H9 (cell line): ENCODE data around the gene SLC25A36. TPM values are rescaled to one million over a fixed set of nuclear protein-coding genes. Genes with fewer than 3 reads are reported as not detected.

Experiments used
- DNase-seq: peaks from one replicate; pipeline ENCODE4 v3.0.0-alpha.2; 2017
- H2AFZ ChIP-seq: one replicate; pipeline ENCODE4 v1.6.1; 2013; ENCODE audit warnings: mild to moderate bottlenecking, low read length, control low read depth, moderate library complexity
- H2AK5ac ChIP-seq: 2 replicates; pipeline ENCODE4 v1.6.1; 2013; ENCODE audit warnings: low read length, control low read depth, mixed read lengths; ENCODE audit not compliant: insufficient read length
- H2BK120ac ChIP-seq: one replicate; pipeline ENCODE4 v1.6.1; 2013; ENCODE audit warnings: low read depth, mild to moderate bottlenecking, low read length, control low read depth, inconsistent platforms; ENCODE audit not compliant: poor library complexity, severe bottlenecking
- H2BK12ac ChIP-seq: 2 replicates; pipeline ENCODE4 v1.6.1; 2013; ENCODE audit warnings: low read length, control low read depth, mixed read lengths, low read depth; ENCODE audit not compliant: insufficient read length
- H2BK15ac ChIP-seq: 2 replicates; pipeline ENCODE4 v1.6.1; 2013; ENCODE audit warnings: low read depth, low read length, control low read depth
- H2BK20ac ChIP-seq: one replicate; pipeline ENCODE4 v1.6.1; 2013; ENCODE audit warnings: low read depth, mild to moderate bottlenecking, low read length, control low read depth, inconsistent platforms; ENCODE audit not compliant: poor library complexity, severe bottlenecking
- H2BK5ac ChIP-seq: 2 replicates; pipeline ENCODE4 v1.6.1; 2013; ENCODE audit warnings: low read length, control low read depth, mixed read lengths; ENCODE audit not compliant: insufficient read length
- H3K14ac ChIP-seq: 2 replicates; pipeline ENCODE4 v1.6.1; 2013; ENCODE audit warnings: low read length, control low read depth; ENCODE audit not compliant: insufficient read depth
- H3K18ac ChIP-seq: 2 replicates; pipeline ENCODE4 v1.6.1; 2013; ENCODE audit warnings: low read depth, mild to moderate bottlenecking, mixed read lengths, low read length, control low read depth; ENCODE audit not compliant: insufficient read length
- H3K23ac ChIP-seq: 2 replicates; pipeline ENCODE4 v1.6.1; 2013; ENCODE audit warnings: low read length, control low read depth, mixed read lengths, low read depth; ENCODE audit not compliant: insufficient read length
- H3K23me2 ChIP-seq: 2 replicates; pipeline ENCODE4 v1.6.1; 2013; ENCODE audit warnings: low read depth, mild to moderate bottlenecking, mixed read lengths, low read length, control low read depth; ENCODE audit not compliant: insufficient read length, poor library complexity, severe bottlenecking
- H3K27ac ChIP-seq: 2 replicates; pipeline ENCODE4 v1.5.1; 2013; ENCODE audit warnings: low read length, control low read depth, mixed read lengths, low read depth; ENCODE audit not compliant: insufficient read length
- H3K27me3 ChIP-seq: 2 replicates; pipeline ENCODE4 v1.6.1; 2013; ENCODE audit warnings: low read length, control low read depth, inconsistent platforms; ENCODE audit not compliant: insufficient read depth
- H3K4ac ChIP-seq: 2 replicates; pipeline ENCODE4 v1.6.1; 2013; ENCODE audit warnings: low read depth, mild to moderate bottlenecking, control low read depth, inconsistent platforms, low read length, moderate library complexity
- H3K4me1 ChIP-seq: 2 replicates; pipeline ENCODE4 v1.6.1; 2013; ENCODE audit warnings: low read length, control low read depth, inconsistent platforms; ENCODE audit not compliant: insufficient read depth
- H3K4me2 ChIP-seq: 2 replicates; pipeline ENCODE4 v1.6.1; 2013; ENCODE audit warnings: low read length, control low read depth, mixed read lengths; ENCODE audit not compliant: insufficient read length, insufficient read depth
- H3K56ac ChIP-seq: 2 replicates; pipeline ENCODE4 v1.6.1; 2013; ENCODE audit warnings: low read depth, mild to moderate bottlenecking, mixed read lengths, low read length, control low read depth; ENCODE audit not compliant: insufficient read length
- H3K79me1 ChIP-seq: 2 replicates; pipeline ENCODE4 v1.6.1; 2013; ENCODE audit warnings: low read depth, mild to moderate bottlenecking, moderate library complexity, low read length, control low read depth, inconsistent platforms; ENCODE audit not compliant: insufficient read depth, poor library complexity, severe bottlenecking
- H3K79me2 ChIP-seq: 2 replicates; pipeline ENCODE4 v1.6.1; 2013; ENCODE audit warnings: low read length, control low read depth, inconsistent platforms; ENCODE audit not compliant: insufficient read depth
- H3K9ac ChIP-seq: 2 replicates; pipeline ENCODE4 v1.6.1; 2013; ENCODE audit warnings: low read length, control low read depth, mixed read lengths; ENCODE audit not compliant: insufficient read length; ENCODE audit errors: extremely low read depth
- H3K9me3 ChIP-seq: one replicate; pipeline ENCODE4 v1.6.1; 2013; ENCODE audit warnings: low read depth, low read length, inconsistent platforms; ENCODE audit not compliant: control insufficient read depth
- H3T11ph ChIP-seq: one replicate; pipeline ENCODE4 v1.6.1; 2013; ENCODE audit warnings: mild to moderate bottlenecking, low read length, control low read depth, inconsistent platforms
- H4K20me1 ChIP-seq: one replicate; pipeline ENCODE4 v1.6.1; 2013; ENCODE audit not compliant: control insufficient read depth, insufficient read length, insufficient read depth
- H4K5ac ChIP-seq: 2 replicates; pipeline ENCODE4 v1.6.1; 2013; ENCODE audit warnings: low read depth, mild to moderate bottlenecking, mixed read lengths, low read length, control low read depth; ENCODE audit not compliant: insufficient read length
- H4K8ac ChIP-seq: replicated peaks from 2 replicates; pipeline ENCODE4 v1.6.1; 2013; ENCODE audit warnings: low read length, control low read depth, mixed read lengths, low read depth; ENCODE audit not compliant: insufficient read length
- H4K91ac ChIP-seq: 2 replicates; pipeline ENCODE4 v1.6.1; 2013; ENCODE audit warnings: low read depth, mild to moderate bottlenecking, moderate library complexity, mixed read lengths, low read length, control low read depth; ENCODE audit not compliant: insufficient read length
- H3K27ac Mint-ChIP-seq, 3 experiments: 2 replicates in 2 of 3; 3 replicates in 1 of 3; pipeline ENCODE4 v1.8.0; 2020 to 2021; ENCODE audit warnings: mixed read lengths in 3 of 3, mild to moderate bottlenecking in 1 of 3, moderate library complexity in 1 of 3
- H3K27me3 Mint-ChIP-seq: 2 replicates; pipeline ENCODE4 v1.8.0; 2021; ENCODE audit warnings: low read depth, mild to moderate bottlenecking, moderate library complexity, mixed read lengths
- H3K36me3 Mint-ChIP-seq, 3 experiments: 2 replicates in 2 of 3; 3 replicates in 1 of 3; pipeline ENCODE4 v1.8.0; 2020 to 2021; ENCODE audit warnings: low read depth in 3 of 3, mixed read lengths in 3 of 3; ENCODE audit not compliant: insufficient read depth in 1 of 3
- H3K4me1 Mint-ChIP-seq, 2 experiments: 2 replicates each; pipeline ENCODE4 v1.8.0; 2020; ENCODE audit warnings: mixed read lengths in 2 of 2
- H3K4me3 Mint-ChIP-seq, 2 experiments: 2 replicates in 1 of 2; 3 replicates in 1 of 2; pipeline ENCODE4 v1.8.0; 2020 to 2021; ENCODE audit warnings: mild to moderate bottlenecking in 2 of 2, mixed read lengths in 2 of 2, moderate library complexity in 1 of 2
- H3K9me3 Mint-ChIP-seq, 2 experiments: 2 replicates in 1 of 2; 3 replicates in 1 of 2; pipeline ENCODE4 v1.8.0; 2020; ENCODE audit warnings: mild to moderate bottlenecking in 2 of 2, mixed read lengths in 2 of 2, moderate library complexity in 1 of 2
- total RNA-seq: library from RNA; stranded (reverse); gene quantifications from 2 replicates; pipeline ENCODE4 v1.2.1, GENCODE V29; 2021
- TF ChIP-seq, protein P1 (sequence below): fragments of 200-600 bp; sonication (generic); conservative IDR thresholded peaks from 3 replicates; pipeline ENCODE4 v1.8.0; 2021; ENCODE audit warnings: antibody characterized with exemption, mild to moderate bottlenecking

SLC25A36 gene
- total RNA-seq, 1 experiment from 2014 or later = 70.0 TPM

GRCh38 chr3:140902791-140903190 lies 38.8 kb upstream of the SLC25A36 start:
- DNase-seq = no peak
- Histone ChIP-seq H3K23me2 (no peaks in the 10 kb centered on the region), H3K9ac (no peak overlapping the region), H3K27me3 (no peaks in the 10 kb centered on the region), H4K20me1 (no peaks in the 10 kb centered on the region), H3T11ph (no peak overlapping the region), H2BK20ac (no peak overlapping the region), H3K4me2 (no peak overlapping the region), H2AFZ (no peak overlapping the region), H3K56ac (no peak overlapping the region), H3K9me3 (no peaks in the 10 kb centered on the region), H4K91ac (no peak overlapping the region), H3K23ac (no peak overlapping the region), H2AK5ac (no peak overlapping the region), H3K79me1 (no peaks in the 10 kb centered on the region), H4K5ac (no peak overlapping the region), H2BK15ac (no peak overlapping the region), H3K4me1 (no peaks in the 10 kb centered on the region), H3K27ac (no peak overlapping the region), H2BK5ac (no peak overlapping the region), H2BK12ac (no peak overlapping the region), H3K18ac (no peak overlapping the region), H2BK120ac (no peak overlapping the region), H4K8ac (no peak overlapping the region), H3K14ac (no peak overlapping the region), H3K79me2 (no peaks in the 10 kb centered on the region), H3K4ac (no peak overlapping the region)
- Mint-ChIP-seq H3K4me3 (no peak overlapping the region), H3K4me1 (no peaks in the 10 kb centered on the region), H3K9me3 (no peaks in the 10 kb centered on the region), H3K27me3 (peaks cover 4% of the 10 kb centered on the region; the same call in 1 of the 2 replicates), H3K27ac (no peak overlapping the region), H3K36me3 (no peaks in the 10 kb centered on the region)
- TF ChIP-seq, protein P1, sequence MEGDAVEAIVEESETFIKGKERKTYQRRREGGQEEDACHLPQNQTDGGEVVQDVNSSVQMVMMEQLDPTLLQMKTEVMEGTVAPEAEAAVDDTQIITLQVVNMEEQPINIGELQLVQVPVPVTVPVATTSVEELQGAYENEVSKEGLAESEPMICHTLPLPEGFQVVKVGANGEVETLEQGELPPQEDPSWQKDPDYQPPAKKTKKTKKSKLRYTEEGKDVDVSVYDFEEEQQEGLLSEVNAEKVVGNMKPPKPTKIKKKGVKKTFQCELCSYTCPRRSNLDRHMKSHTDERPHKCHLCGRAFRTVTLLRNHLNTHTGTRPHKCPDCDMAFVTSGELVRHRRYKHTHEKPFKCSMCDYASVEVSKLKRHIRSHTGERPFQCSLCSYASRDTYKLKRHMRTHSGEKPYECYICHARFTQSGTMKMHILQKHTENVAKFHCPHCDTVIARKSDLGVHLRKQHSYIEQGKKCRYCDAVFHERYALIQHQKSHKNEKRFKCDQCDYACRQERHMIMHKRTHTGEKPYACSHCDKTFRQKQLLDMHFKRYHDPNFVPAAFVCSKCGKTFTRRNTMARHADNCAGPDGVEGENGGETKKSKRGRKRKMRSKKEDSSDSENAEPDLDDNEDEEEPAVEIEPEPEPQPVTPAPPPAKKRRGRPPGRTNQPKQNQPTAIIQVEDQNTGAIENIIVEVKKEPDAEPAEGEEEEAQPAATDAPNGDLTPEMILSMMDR = no peak
